ENCODE measurements around the gene HVCN1. TPM values are rescaled to one million over a fixed set of nuclear protein-coding genes. Genes with fewer than 3 reads are reported as not detected.

The HVCN1 gene
- total RNA-seq, 1 donor from 2014 or later: 3.9 TPM

DNA sequence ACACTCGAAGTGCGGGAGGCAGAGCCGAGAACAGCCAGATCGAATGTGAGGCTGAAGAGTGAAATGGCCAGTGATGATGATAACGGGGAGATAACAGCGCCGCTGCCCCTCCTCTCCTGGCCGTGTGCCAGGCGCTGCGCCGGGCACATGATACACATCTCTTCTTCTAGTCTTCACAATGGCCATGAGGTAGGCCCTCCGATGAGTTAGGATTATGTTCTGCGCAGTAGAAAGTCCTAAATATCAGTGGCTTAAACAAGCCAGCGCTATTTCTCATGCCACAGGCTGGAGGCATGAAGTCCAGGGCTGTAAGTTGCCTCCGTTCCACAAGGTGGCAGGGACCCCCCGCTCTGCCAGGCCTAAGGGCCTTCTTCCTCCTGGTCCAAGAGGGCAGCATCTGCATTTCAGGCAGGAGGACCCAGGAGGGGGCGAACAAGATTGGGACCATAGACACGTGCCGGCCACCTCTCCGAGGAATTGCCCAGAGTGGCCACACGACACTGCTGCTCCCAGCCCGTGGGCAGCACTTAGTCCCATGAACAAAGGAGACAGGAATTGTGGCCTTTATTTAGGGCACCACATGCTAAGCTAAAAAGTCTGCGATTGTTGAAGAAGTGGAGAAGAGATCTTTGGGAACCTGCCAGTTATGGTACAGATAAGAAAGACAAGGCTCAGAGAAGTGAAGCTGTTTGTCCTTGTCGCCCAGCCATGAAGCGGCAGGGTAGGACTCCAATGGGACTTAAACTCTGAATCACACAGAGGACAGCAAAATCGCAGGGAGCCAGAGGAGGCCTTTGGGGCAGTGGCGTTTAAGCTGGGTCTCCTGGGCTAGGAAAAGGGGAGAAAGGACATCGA, 10.9 kb upstream of the HVCN1 start:
- DNase-seq (ENCODE audit: low read depth): no peak

DNA sequence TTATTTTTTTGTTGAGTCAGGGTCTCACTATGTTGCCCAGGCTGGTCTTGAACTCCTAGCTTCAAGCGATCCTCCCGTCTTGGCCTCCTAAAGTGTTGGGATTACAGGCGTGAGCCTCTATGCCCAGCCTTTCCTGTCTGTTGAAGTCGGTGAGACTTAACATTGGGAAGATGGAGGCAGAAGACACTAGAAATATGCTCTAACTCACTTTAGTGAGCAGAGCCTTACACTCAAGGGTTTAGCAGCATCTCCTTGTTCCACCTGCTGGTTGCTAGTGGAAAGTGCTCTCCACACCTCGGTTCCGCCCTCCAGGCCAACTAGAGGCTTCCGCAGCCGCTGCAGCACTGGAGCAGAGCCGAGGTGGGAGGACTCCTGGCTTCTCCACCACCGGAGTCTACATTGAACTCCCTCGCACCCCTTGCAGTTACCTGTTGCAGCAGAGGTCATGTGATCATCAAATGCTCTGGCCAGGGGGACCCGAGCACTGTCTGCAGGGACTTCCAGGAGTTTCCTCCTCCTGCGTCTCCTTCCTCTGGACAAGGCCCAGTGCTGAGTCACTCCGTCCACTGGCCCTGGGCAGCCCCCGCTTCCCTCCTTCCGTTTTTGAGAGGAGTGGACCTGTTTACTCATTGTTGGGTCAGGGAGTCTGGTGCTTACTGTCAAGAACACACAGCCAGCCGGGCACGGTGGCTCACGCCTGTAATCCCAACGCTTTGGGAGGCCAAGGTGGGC, 9.4 kb upstream of the HVCN1 start:
- DNase-seq (ENCODE audit: low read depth): peak; percentile 56

DNA sequence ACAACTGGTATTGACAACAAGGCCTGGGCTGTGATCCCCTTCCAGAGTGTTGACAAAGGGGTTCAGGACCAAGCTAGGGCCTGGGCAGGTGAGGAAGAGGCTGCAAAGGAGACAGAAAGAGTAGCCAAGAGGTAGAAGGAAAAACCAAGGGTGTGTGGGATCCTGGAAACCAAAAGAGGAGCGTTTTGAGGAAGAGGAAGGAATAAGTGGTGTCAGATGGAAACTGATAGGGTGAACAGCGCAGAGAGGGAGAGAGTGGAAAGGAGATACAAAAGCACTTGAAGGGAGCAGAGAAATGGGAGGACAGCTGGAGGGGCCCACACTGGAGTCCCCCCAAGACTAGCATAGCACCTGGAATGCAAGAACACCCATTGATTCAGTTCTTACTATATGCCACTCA, 8.3 kb upstream of the HVCN1 start:
- no peak for DNase-seq (ENCODE audit: low read depth)

DNA sequence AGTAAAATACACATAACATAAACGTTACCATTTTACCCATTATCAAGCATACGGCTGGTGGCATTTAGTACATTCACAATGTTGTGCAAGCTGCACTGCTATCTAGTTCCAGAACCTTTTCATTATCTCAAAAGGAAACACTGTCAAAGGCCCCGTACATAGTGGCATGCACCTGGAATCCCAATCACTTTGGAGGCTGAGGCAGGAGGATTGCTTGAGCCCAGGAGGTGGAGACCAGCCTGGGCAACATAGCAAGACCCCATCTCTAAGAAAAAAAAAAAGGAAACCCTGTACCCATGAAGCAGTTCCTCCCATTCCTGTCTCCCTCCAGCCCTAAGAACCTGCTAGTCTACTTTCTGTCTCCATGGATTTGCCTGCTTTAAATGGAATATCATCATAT, 7.4 kb upstream of the HVCN1 start:
- no peak for DNase-seq (ENCODE audit: low read depth)

DNA sequence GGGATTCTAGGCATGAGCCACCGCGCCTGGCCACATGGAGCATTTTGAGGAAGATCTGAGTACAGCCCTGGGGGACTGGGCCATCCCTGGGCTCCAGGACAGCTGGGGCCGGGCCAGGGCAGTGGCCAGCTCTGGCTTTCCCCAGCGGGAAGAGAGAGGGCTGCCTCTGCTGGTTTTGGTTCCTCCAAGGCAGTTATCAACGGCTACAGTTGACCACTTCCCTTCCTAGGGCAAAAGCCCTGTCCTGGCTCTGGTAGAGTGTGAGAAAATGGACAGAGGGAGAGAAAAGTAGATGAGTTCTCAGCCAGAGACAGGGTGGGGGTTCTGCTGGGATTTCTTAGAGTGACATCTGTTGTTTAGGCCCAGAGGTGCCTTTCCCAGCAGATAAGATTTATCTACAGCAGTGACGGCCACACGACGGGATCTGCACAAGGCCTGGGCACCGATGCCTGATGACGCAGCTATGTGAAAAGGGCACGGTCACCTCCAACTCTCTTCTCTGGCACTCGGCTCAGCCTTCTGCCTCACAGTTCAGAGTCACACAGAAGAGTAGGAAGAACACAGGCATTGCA, 5.5 kb upstream of the HVCN1 start:
- no peak for DNase-seq (ENCODE audit: low read depth)

DNA sequence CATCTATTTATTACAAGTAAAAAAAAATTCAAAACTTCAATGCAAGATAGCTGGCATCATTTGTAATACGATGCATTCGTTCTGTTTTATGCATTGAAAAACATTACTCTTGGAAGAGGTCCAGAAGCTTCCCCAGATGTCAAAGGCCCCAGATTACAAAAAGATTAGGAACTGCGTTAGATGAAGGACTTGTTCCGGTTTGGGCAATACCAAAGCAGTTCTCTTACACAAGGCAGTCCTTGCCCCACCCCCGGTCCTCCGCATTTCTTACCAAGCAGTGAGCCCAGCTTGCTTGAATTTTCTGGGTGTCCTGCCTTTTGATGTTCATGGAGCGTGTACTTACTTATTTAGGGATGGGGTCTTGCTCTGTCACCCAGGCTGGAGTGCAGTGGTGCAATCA, 4.8 kb upstream of the HVCN1 start:
- DNase-seq (ENCODE audit: low read depth): no peak

DNA sequence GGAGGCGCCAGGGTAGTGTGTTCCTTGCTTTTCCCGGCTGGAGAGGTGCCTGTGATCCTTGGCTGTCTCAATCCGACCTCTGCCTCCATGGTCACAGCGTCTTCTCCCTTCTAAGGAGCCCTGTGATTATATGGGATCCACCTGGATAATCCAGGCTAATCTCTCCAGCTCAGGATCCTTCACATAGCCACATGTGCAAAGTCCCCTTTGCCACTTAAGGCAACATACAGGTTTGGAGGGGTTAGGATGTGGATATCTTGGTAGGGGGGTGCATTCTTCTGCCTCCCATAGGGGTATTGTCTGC, 1.2 kb upstream of the HVCN1 start:
- DNase-seq (ENCODE audit: low read depth): no peak

DNA sequence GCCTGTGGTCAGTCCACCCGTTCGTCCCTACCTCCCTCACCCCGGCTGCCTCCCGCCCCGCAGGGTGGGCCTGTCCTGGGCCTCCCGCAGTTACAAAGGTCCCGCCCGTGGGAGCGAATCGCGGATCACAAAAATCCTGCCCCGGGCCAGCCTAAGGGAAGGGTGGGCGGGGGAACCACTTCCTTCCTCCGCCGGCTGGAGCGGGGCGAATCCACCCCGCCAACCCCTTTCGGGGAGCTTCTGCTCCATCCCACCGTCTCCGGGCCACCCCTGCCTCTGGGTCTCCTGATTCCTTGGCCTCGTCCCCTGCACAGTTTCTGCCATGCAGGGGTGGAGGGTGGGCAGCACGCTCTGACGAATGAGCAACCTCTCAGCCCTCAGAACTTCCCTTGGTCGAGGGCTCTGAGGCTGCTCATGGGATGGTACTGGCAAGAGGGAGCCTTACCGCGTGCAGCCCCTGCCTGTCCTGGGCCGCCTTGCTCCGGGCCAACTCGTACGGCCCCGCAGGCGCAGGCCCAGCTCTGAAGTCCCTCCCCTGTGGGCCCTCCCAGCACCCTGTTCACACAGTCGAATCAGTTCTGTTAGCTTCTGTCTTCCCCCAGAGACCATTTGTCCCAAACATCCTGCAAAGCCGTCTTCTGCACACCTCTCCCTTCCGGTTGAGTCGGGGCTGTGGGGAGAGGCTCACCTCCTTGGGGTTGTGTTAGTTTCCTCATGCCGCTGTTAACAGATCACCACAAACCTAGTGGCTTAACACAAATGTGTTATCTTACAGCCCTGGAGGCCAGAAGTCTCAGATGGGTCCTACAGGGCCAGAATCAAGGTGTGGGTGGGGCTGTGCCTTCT, 589 bp upstream of the HVCN1 start:
- peak; percentile 28 for DNase-seq (ENCODE audit: low read depth)

DNA sequence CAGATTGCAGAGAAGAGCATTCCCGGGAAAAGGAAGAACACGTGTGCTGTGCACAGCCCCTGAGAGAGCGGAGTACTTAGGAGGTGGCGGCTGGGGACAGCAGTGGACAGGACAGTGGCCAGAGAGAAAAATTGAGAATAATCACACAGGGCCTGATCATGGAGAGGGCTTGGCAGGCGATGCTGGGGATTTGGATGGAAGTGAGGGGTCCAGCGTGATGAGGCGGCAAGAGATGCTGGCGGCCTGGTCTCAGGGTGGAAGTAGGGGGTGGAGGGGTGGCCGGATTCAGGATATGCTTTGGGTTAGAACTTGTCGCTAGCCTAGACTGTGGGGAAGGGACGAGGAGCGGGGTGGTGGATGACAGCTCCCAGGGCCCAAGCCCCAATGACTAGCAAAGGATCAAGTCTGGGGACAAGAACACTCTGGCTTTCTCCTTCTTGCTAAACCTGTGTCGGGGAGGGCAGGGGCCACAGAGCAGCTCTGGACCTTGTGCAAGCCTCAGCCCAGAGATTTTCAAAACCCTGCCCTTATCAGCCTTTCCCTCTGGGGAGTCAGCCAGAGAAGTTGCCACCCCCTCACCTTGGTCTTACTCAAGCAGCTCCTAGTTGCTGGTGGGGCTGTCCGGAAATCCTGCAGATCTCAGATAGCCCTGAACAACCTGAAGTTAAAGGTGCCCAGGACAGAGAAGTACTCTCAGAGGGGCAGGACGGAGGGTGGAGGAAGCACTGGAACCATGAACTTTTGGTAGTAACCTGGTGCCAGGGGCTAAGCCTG, 1.3 kb downstream of the HVCN1 start:
- no peak for DNase-seq (ENCODE audit: low read depth)

DNA sequence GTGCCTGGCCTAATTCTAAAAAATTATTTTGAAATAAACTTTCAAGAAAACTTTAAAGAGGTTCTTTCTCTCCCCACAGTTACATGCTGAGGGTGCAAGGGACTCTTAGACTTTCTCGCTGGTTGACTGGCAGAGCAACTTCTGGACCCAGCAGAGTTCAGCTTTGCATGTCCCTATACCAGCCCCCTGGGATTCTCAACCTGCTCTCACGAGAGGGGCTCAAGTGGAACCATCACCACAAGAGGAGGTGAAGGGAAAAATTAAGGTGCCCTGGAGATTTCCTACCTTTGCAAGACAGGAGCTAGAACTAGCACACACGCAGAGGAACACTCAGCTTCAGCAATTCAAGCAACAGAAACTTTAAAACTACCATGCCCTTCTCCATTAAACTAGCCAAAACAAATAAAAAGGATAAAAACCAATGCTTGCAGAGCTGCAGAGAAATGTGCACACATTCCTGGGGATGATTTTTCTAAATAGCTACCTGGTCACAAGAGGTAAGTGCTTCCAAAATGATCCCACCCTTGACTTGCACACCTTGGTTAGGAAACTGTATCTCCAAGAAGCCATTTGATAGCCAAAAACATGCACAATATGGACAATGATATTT, 2.5 kb downstream of the HVCN1 start:
- DNase-seq (ENCODE audit: low read depth): no peak

DNA sequence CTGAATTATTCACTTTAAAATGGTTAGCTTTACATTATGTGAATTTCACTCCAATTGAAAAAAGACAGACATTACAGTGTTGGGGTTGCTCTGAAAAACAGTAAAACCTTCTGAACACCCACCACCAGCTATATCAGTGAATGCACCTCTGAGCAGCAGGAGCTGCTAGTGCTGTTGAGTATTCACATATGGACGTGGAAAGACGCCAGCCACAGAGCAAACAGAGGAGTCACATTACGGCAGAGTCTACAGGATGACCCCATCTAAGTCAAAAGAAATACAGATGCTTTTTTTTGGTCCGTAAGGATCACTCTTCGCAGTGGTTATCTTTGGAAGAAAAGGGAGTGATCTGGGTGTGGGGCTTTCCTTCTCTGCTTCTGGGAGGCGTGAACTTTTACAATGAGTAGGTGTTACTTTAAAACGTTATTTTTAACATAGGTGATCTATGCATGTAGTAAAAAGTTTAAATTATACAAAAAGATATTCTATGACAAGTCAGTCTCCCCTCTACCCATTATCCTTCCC, 4.5 kb downstream of the HVCN1 start:
- DNase-seq (ENCODE audit: low read depth): no peak

DNA sequence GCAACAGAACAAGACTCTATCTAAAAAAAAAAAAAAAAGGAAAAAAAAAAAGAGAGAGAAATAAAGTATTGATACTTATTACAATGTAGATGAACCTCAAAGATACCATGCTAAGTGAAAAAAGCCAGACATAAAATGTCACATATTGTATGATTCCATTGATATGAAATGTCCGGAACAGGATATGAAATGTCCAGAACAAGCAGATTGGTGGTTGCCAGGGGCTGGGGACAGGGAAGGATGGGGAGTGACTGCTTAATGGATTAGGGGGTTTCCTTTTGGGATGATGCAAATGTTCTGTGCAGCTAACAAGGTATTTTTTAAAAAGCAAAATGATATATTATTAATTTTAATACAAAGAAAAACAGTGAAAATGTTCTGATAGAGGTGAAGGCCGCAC, 5.0 kb downstream of the HVCN1 start:
- no peak for DNase-seq (ENCODE audit: low read depth)

DNA sequence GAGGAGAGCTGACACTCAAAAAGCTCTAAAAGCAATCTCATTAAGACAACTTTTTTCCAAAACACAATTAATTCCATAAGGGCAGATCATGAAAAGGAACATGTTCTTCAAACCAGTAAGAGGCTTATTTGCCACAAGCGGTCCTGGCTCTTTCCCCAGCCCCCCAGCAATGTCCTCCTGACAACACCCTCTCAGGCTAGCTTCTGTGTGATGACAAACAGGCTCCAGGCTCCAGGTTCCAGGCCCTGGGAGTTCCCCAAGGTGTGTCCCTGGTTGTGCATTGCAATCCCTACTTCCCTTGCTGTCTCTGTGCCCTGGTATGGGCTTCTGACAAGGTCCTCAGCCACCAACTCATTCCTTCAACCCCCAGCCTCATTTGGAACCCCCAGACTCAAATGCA, 8.9 kb downstream of the HVCN1 start:
- DNase-seq (ENCODE audit: low read depth): no peak

DNA sequence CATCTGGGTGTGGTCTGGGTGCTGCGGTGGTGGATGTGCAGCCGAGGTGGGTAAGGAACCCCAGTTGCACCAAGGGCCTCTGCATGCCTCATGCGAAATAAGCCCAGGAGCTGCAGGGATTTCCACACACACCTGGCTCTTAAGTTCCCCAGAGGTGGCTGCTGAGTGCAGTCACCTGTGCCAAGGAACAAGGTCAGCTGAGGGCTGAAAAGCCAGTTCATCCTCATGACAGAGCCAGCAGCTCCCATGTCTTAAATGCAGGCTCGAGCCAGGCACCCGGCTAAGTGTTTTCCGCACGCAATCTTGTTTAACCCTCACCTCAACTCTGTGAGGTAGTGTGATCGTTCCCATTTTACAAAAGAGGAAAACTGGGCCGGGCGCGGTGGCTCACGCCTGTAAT, 9.7 kb downstream of the HVCN1 start:
- DNase-seq (ENCODE audit: low read depth): no peak

DNA sequence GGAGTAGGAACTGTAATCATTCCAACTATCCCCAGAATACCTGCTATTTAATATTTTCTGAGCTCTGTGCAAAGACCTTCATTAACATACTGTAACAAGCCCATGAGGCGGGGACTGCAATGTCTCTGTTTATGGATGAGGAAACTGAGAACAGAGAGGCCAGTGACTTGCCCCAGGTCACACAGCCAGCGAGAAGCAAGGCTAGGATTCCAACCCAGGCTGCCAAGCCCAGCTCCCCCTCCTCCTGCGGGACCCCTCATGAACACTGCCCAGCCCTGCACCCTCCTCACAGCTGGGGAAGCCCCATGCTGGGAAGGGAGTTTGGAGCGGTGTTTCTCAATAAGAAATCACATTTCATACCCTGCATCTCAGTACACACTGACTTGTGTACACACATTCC, 10.9 kb downstream of the HVCN1 start:
- DNase-seq (ENCODE audit: low read depth): no peak

DNA sequence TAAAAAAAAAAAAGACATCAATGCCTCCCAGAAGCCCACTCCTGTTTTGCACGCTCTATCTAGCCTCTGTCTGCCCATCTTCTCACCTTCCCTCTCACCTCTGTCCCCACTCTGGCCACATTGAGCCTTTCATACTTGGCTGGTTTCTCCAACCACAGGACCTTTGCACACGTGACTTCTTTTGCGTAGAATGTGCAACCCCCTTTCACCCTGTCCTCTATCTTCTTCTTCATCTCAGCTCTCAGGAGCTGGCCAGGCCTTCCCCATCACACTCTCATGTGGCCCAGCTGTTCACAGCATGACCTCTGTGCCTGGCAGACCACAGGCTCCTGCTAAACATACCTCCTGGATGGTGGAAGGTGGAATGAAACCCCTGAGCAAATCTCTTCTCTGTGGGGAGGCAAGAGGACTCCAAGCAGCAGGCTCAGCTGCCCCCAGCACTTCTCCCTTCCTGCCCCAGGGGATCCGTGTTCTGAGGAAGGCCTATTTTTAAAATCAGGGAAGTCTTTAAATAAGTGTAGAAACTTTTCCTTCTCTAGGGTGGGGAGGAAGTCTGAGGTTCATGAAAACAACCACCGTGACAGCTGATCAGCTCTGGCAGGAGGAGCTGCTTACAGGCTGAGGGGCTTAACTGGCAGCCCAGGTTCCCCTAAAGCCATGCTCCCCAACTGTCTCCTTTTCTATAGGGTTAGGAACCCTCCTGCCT, 11.6 kb downstream of the HVCN1 start:
- peak; percentile 68 for DNase-seq (ENCODE audit: low read depth)

DNA sequence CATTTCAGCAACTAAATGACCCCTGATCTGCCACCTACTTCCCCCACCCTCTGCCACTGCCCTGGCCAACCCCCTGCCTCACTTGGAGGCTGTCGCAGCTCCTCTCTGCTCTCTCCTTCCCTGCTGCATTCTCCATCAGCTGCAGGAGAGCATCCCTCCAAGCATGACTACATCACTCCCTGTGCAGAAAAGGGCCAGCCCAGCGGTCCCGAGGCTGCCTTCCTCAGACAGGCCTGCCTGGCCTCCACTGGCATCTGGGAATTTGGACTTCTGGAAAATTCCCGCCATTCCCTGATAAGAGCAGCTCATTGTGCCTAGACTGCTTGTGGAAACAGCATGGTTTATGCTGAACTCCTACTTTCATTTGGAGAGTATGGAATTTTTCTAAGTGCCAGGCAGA, 12.7 kb downstream of the HVCN1 start:
- no peak for DNase-seq (ENCODE audit: low read depth)

DNA sequence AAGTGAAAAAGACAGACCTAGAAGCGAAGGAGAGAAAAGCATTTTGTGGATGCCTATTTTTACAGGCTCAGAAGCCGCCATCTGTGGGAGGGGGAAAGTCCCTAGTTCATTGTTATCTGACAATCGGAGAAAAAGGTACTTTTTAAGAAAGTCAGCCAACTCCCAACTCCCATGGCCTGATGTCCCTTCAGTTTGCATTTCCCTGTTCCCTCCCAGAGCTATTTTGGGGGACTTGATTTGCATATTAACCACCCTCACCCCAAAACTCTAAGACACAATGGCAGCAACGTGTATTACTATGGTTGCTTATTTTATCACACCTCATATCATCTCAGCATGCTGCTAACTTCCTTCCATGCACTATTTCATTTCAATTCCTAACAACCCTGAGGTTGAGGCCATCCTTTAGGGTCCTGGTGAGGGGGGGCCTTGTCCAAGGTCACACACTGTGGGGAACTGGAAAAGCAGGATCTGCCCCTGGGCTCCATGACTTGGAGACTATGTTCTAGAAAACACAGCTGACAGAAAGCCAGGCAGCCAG, 18.7 kb downstream of the HVCN1 start:
- no peak for DNase-seq (ENCODE audit: low read depth)

DNA sequence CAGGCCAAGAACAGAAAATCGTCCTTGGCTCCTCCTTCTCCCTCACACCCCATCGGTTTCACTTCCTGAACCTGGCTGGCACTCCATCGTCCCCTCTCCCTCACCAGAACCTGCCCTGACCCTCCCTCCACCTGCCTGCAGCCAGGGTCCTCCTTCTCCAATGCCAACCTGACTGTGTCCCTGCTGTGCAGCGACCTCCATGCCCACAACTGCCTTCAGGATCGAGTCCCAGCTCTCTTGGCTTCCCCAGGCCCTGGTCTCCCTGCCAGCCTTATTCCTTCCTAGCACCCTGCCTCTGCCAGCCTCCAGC, 19.8 kb downstream of the HVCN1 start:
- DNase-seq (ENCODE audit: low read depth): no peak

Measured in myocyte (in vitro differentiated cells).